GM23248 (cell line): Measurements from ENCODE around the gene TMEM95. TPM values are rescaled to one million over a fixed set of nuclear protein-coding genes. Genes with fewer than 3 reads are reported as not detected.

ENCODE experiments used
- DNase-seq: peaks from one replicate; pipeline ENCODE4 v3.0.0-alpha.2; 2015
- H2AFZ ChIP-seq: fragments of 200-600 bp; sonication (generic); 2 replicates; pipeline ENCODE4 v1.6.1; 2016; ENCODE audit warnings: antibody characterized with exemption
- H3F3A ChIP-seq: fragments of 200-600 bp; sonication (generic); 2 replicates; pipeline ENCODE4 v1.6.1; 2016; ENCODE audit warnings: mild to moderate bottlenecking, antibody characterized with exemption, mixed run types; ENCODE audit not compliant: insufficient read depth
- H3K27ac ChIP-seq: fragments of 200-600 bp; sonication (generic); 2 replicates; pipeline ENCODE4 v1.5.1; 2016; ENCODE audit warnings: mild to moderate bottlenecking
- H3K27me3 ChIP-seq: fragments of 200-600 bp; sonication (generic); replicated peaks from 2 replicates; pipeline ENCODE4 v1.6.1; 2016; ENCODE audit warnings: mild to moderate bottlenecking; ENCODE audit not compliant: insufficient read depth
- H3K36me3 ChIP-seq: fragments of 200-600 bp; sonication (generic); 2 replicates; pipeline ENCODE4 v1.6.1; 2016; ENCODE audit warnings: low read depth, mild to moderate bottlenecking
- H3K4me1 ChIP-seq: fragments of 200-600 bp; sonication (generic); 2 replicates; pipeline ENCODE4 v1.6.1; 2016; ENCODE audit warnings: mild to moderate bottlenecking; ENCODE audit not compliant: insufficient read depth
- H3K4me2 ChIP-seq: fragments of 200-600 bp; sonication (generic); one replicate; pipeline ENCODE4 v1.6.1; 2016; ENCODE audit warnings: mild to moderate bottlenecking; ENCODE audit not compliant: unreplicated experiment
- H3K4me3 ChIP-seq: fragments of 200-600 bp; sonication (generic); 2 replicates; pipeline ENCODE4 v1.5.1; 2016; ENCODE audit warnings: mild to moderate bottlenecking
- H3K79me2 ChIP-seq: fragments of 200-600 bp; sonication (generic); 2 replicates; pipeline ENCODE4 v1.6.1; 2016; ENCODE audit warnings: mild to moderate bottlenecking; ENCODE audit not compliant: insufficient read depth
- H3K9ac ChIP-seq: fragments of 200-600 bp; sonication (generic); 2 replicates; pipeline ENCODE4 v1.6.1; 2016; ENCODE audit warnings: mild to moderate bottlenecking
- H3K9me2 ChIP-seq: fragments of 200-600 bp; sonication (generic); 2 replicates; pipeline ENCODE4 v1.6.1; 2016; ENCODE audit warnings: mixed run types, mild to moderate bottlenecking, moderate library complexity; ENCODE audit not compliant: insufficient read depth
- H3K9me3 ChIP-seq: fragments of 200-600 bp; sonication (generic); one replicate; pipeline ENCODE4 v1.6.1; 2017; ENCODE audit warnings: low read depth
- H4K20me1 ChIP-seq: fragments of 200-600 bp; sonication (generic); 2 replicates; pipeline ENCODE4 v1.6.0; 2016; ENCODE audit not compliant: insufficient read depth
- EZH2 ChIP-seq: fragments of 200-600 bp; sonication (generic); IDR thresholded peaks from 2 replicates; pipeline ENCODE4 v1.6.1; 2018; ENCODE audit warnings: antibody characterized with exemption, mild to moderate bottlenecking; ENCODE audit not compliant: insufficient read depth, poor library complexity, severe bottlenecking
- EZH2phosphoT487 ChIP-seq: fragments of 200-600 bp; sonication (generic); IDR thresholded peaks from 2 replicates; pipeline ENCODE4 v1.6.1; 2018; ENCODE audit warnings: antibody characterized with exemption, moderate library complexity, mild to moderate bottlenecking, low read depth; ENCODE audit not compliant: insufficient read depth
- WGBS, 2 experiments: methylation state at CpG; one replicate each; pipeline ENCODE4 v1.1.6; 2015 to 2017; ENCODE audit warnings: low lambda C conversion rate in 2 of 2, low coverage in 1 of 2; ENCODE audit errors: missing lambda C conversion rate in 2 of 2; 5-methylcytosine and 5-hydroxymethylcytosine counted together
- in situ Hi-C: fragments of 300-500 bp; cut with MboI; formaldehyde crosslinking; loops from 2 replicates; pipeline ENCODE4 v1.15.0; 2020
- polyA plus RNA-seq: library from polyadenylated mRNA; unstranded; fragments of >200 nt; fragmentation: Nextera tagmentation; extraction: Ambion mirVana; gene quantifications from 2 replicates; pipeline ENCODE4 v1.2.1, GENCODE V29; 2016
- total RNA-seq: library from RNA; depleted of rRNA; stranded (reverse); fragments of >200 nt; shearing (Covaris generic); gene quantifications from 2 replicates; pipeline ENCODE4 v1.2.3, GENCODE V29; 2014

The TMEM95 gene
- total and polyA plus RNA-seq, 2 experiments from 2014 or later, result not detected

GRCh38 chr17:7384489-7385081 lies 29.6 kb downstream of the TMEM95 start:
- no peak overlapping the region for H3K4me3 ChIP-seq
- H3K9me2 ChIP-seq, result no peaks in the 10 kb centered on the region
- DNase-seq, result no peak
- no peak for TF ChIP-seq EZH2
- no peak for TF ChIP-seq EZH2phosphoT487
- no peaks in the 10 kb centered on the region for H4K20me1 ChIP-seq
- no peak overlapping the region for H3K4me2 ChIP-seq
- H3F3A ChIP-seq, result no peaks in the 10 kb centered on the region
- H3K9ac ChIP-seq, result no peak overlapping the region
- H3K36me3 ChIP-seq, result peaks cover 4% of the 10 kb centered on the region; the same call in 1 of the 2 replicates
- no peaks in the 10 kb centered on the region for H3K79me2 ChIP-seq
- 82 to 87% methylated on average over 23 of the region's 23 CpGs for WGBS, 2 experiments
- H3K27ac ChIP-seq, result no peak overlapping the region
- no peaks in the 10 kb centered on the region for H3K9me3 ChIP-seq
- no peak overlapping the region for H2AFZ ChIP-seq
- peaks cover 6% of the 10 kb centered on the region for H3K4me1 ChIP-seq
- in situ Hi-C loops, result no loop called here
- no peaks in the 10 kb centered on the region for H3K27me3 ChIP-seq

DNA sequence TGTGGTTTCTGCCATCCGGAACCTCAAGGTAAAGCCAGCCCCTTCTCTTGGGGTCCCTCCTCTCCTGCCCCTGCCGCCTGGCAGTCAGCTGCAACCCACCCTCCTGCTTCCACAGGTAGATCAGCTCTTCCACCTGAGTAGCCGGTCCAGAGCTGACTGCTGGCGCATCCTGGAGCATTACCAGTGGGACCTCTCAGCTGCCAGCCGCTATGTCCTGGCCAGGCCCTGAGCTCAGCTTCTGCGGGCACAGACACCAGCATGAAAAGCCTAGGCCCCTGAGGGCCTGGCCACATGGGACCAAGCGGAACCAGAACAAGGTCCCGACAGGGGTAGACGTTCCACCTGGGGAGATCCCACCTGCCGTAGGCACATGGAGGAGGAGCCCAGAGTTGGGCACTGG lies 33.9 kb downstream of the TMEM95 start:
- peaks cover 19% of the 10 kb centered on the region for H3K79me2 ChIP-seq
- H3K9me2 ChIP-seq, result no peaks in the 10 kb centered on the region
- no peaks in the 10 kb centered on the region for H3K27me3 ChIP-seq
- H4K20me1 ChIP-seq, result no peaks in the 10 kb centered on the region
- H3F3A ChIP-seq, result no peaks in the 10 kb centered on the region
- TF ChIP-seq EZH2 (no peak), EZH2phosphoT487 (no peak)
- H3K4me1 ChIP-seq, result no peaks in the 10 kb centered on the region
- in situ Hi-C loops, result no loop called here
- no peak for DNase-seq
- H3K4me3 ChIP-seq, result no peak overlapping the region
- H3K27ac ChIP-seq, result no peak overlapping the region
- no peaks in the 10 kb centered on the region for H3K9me3 ChIP-seq
- H3K4me2 ChIP-seq, result no peak overlapping the region
- H2AFZ ChIP-seq, result no peak overlapping the region
- no peak overlapping the region for H3K9ac ChIP-seq
- H3K36me3 ChIP-seq, result peaks cover 4% of the 10 kb centered on the region; the same call in 1 of the 2 replicates
- 94 to 97% methylated on average over 10 of the region's 10 CpGs for WGBS, 2 experiments

DNA sequence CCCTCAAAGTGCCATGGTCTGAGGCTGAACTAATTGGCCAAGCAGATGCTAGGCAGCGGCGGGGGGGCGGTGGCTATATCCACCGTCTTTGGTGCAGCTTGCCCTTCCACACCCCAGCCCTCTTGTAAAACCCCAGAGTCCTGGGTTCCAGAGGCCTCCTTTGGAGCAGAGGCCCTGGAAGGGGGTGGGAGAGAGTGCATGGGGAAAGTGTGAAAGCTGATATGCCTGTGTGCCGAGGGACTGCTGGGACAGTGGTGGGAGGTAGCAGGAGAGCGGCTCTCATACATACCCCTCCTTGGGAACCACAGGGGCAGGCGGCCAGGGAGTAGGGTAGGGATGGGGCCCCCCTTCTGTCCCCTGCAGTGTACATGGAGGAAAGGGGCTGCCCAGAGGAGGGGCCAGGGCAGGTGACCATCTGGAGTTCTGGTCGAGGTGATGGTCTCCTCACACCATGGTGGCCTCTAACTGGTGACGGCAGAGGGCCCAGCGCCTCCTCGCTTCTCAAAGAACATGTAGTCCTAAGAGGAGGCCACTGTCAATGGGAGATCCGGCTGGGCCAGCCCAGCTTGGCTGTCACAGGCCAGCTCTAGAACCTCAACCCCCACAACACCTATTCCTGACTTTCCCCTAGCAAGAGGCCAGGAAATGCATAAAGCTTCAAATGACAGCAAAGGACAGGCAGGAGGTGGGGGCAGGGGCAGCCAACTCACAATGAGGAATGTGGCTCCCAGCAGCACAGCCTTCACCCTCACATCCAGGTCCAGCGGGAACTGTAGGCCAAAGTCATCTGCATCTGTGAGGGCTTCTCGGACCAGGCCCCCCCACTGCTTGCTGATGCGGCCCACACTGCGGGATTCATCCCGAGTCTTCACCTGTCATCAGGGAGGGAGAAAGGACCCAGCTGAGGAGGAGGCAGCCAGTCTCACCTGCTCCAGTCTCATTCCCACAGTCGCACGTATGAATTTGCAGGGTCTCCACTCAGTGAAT lies 35.3 kb downstream of the TMEM95 start:
- no peak for TF ChIP-seq EZH2
- no peak for TF ChIP-seq EZH2phosphoT487
- H3K4me1 ChIP-seq, result peaks cover 3% of the 10 kb centered on the region; the same call in 1 of the 2 replicates
- WGBS, 2 experiments, result 83 to 92% methylated on average over 17 to 19 of the region's 19 CpGs

DNA sequence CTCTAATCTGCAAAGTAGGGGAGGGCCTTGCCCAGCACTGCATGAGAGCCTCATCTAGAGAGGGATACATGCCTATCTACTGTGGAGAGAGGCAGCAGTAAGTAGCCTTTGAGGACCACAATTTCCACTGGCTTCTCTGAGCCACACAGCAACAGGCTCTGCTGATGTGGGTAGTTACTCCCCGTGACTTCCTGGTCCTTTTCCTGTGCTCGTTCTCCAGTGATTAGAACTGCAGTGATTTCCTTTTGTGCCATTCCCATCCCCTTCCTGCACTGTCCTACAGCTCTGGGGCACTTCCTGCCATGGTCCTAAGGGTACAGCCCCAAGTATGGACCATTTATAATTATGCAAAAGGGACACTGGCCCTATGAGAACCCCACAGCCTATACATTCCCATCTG lies 36.4 kb downstream of the TMEM95 start:
- Histone ChIP-seq H3K9me3 (no peaks in the 10 kb centered on the region), H3K9me2 (no peaks in the 10 kb centered on the region), H4K20me1 (no peaks in the 10 kb centered on the region), H3K79me2 (peaks cover 22% of the 10 kb centered on the region), H2AFZ (no peak overlapping the region), H3K4me1 (peaks cover 4% of the 10 kb centered on the region; the same call in 1 of the 2 replicates), H3K27me3 (no peaks in the 10 kb centered on the region), H3K36me3 (peaks cover 4% of the 10 kb centered on the region; the same call in 1 of the 2 replicates), H3K4me2 (no peak overlapping the region), H3F3A (0 out of 2 replicates have a peak, but pooled peaks cover 6% of the 10 kb centered on the region), H3K27ac (no peak overlapping the region), H3K4me3 (no peak overlapping the region), H3K9ac (no peak overlapping the region)
- TF ChIP-seq EZH2phosphoT487 (no peak), EZH2 (no peak)
- in situ Hi-C loops, result no loop called here
- whole genome bisulfite sequencing, 2 experiments, result 89 to 96% methylated on average over 2 of the region's 2 CpGs
- no peak for DNase-seq

More for the DNA sequence above, 35.3 kb downstream of the TMEM95 start:
- H3F3A ChIP-seq, result no peaks in the 10 kb centered on the region
- no peaks in the 10 kb centered on the region for H3K27me3 ChIP-seq
- no peak for DNase-seq
- no peaks in the 10 kb centered on the region for H4K20me1 ChIP-seq
- H3K4me2 ChIP-seq, result no peak overlapping the region
- in situ Hi-C loops, result no loop called here
- H3K27ac ChIP-seq, result no peak overlapping the region
- no peaks in the 10 kb centered on the region for H3K9me3 ChIP-seq
- H3K9ac ChIP-seq, result no peak overlapping the region
- peaks cover 4% of the 10 kb centered on the region; the same call in 1 of the 2 replicates for H3K36me3 ChIP-seq
- no peaks in the 10 kb centered on the region for H3K9me2 ChIP-seq
- H3K4me3 ChIP-seq, result no peak overlapping the region
- peaks cover 22% of the 10 kb centered on the region for H3K79me2 ChIP-seq
- no peak overlapping the region for H2AFZ ChIP-seq
